ENCODE results near the gene ELP2. TPM values are rescaled to one million over a fixed set of nuclear protein-coding genes. Genes with fewer than 3 reads are reported as not detected.

The ELP2 gene
- total RNA-seq, 1 donor from 2014 or later = 46.1 TPM

GRCh38 chr18:36187193-36187825, 57.6 kb downstream of the ELP2 start, which contains the start of gene MOCOS:
Gene MOCOS (plus strand): TSS chr18:36187497. CDS start chr18:36187540, 43 bp downstream.
- no peak for DNase-seq (ENCODE audit: low read depth)
- TF ChIP-seq CTCF (conservative IDR thresholded peaks at IDR 0.05; ENCODE audit: low read depth, low read length) = peak; percentile 2
- peak within 1 kb of the TSS; percentile 83 for H3K4me3 ChIP-seq (ENCODE audit: low read depth, low read length)

GRCh38 chr18:36187826-36188721, 58.4 kb downstream of the ELP2 start:
- no peak for DNase-seq (ENCODE audit: low read depth)
- TF ChIP-seq CTCF (conservative IDR thresholded peaks at IDR 0.05; ENCODE audit: low read depth, low read length) = no peak
- peak overlapping the region; percentile 83 for H3K4me3 ChIP-seq (ENCODE audit: low read depth, low read length)

GRCh38 chr18:36188916-36189315, 59.2 kb downstream of the ELP2 start:
- no peak overlapping the region for H3K4me3 ChIP-seq (ENCODE audit: low read depth, low read length)
- DNase-seq (ENCODE audit: low read depth) = no peak
- TF ChIP-seq CTCF (conservative IDR thresholded peaks at IDR 0.05; ENCODE audit: low read depth, low read length) = no peak

GRCh38 chr18:36189486-36189885, 59.8 kb downstream of the ELP2 start:
- H3K4me3 ChIP-seq (ENCODE audit: low read depth, low read length) = no peak overlapping the region
- DNase-seq (ENCODE audit: low read depth) = no peak
- no peak for TF ChIP-seq CTCF (conservative IDR thresholded peaks at IDR 0.05; ENCODE audit: low read depth, low read length)

GRCh38 chr18:36191286-36191685, 61.6 kb downstream of the ELP2 start:
- TF ChIP-seq CTCF (conservative IDR thresholded peaks at IDR 0.05; ENCODE audit: low read depth, low read length) = no peak

GRCh38 chr18:36191711-36192110, 62.0 kb downstream of the ELP2 start:
- DNase-seq (ENCODE audit: low read depth) = no peak
- TF ChIP-seq CTCF (conservative IDR thresholded peaks at IDR 0.05; ENCODE audit: low read depth, low read length) = no peak
- H3K4me3 ChIP-seq (ENCODE audit: low read depth, low read length) = no peak overlapping the region

More at GRCh38 chr18:36191286-36191685, 61.6 kb downstream of the ELP2 start:
- DNase-seq (ENCODE audit: low read depth) = no peak
- no peak overlapping the region for H3K4me3 ChIP-seq (ENCODE audit: low read depth, low read length)
